Measurements from ENCODE around the gene LIPN.
"Not testable (repeated sequence)": the region's sequence is repeated elsewhere in the genome, so short reads cannot be mapped to it uniquely, and the experiment has no call there.

The LIPN gene

DNA sequence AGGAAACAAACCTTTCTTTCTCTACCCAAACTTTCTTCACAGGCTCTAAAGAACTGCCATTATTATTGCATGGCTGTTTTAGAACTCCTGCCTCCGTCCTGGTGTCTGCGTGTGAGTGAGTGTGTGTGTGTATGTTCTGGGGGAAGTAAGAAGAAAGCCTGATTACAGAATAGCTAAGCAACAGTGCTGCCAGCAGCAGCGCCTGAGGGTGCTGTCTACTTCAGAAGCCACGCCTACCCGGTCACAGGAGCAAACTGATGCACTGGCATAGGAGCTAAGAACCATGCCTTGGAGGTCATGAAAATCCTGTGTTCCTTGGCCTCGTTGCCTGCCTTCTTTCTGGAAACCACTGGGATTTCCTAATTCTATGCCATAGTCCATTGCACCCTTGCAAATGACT, 28.5 kb upstream of the LIPN start:
- TF ChIP-seq, protein P1, sequence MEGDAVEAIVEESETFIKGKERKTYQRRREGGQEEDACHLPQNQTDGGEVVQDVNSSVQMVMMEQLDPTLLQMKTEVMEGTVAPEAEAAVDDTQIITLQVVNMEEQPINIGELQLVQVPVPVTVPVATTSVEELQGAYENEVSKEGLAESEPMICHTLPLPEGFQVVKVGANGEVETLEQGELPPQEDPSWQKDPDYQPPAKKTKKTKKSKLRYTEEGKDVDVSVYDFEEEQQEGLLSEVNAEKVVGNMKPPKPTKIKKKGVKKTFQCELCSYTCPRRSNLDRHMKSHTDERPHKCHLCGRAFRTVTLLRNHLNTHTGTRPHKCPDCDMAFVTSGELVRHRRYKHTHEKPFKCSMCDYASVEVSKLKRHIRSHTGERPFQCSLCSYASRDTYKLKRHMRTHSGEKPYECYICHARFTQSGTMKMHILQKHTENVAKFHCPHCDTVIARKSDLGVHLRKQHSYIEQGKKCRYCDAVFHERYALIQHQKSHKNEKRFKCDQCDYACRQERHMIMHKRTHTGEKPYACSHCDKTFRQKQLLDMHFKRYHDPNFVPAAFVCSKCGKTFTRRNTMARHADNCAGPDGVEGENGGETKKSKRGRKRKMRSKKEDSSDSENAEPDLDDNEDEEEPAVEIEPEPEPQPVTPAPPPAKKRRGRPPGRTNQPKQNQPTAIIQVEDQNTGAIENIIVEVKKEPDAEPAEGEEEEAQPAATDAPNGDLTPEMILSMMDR (IDR thresholded peaks at IDR 0.05; ENCODE audit: control insufficient read depth, insufficient read depth, low read depth, low read length, missing control alignments), result no peak
- no peak overlapping the region for H3K4me3 ChIP-seq (ENCODE audit: control insufficient read depth, low read depth, low read length)
- DNase-seq (ENCODE audit: low read depth), result no peak

DNA sequence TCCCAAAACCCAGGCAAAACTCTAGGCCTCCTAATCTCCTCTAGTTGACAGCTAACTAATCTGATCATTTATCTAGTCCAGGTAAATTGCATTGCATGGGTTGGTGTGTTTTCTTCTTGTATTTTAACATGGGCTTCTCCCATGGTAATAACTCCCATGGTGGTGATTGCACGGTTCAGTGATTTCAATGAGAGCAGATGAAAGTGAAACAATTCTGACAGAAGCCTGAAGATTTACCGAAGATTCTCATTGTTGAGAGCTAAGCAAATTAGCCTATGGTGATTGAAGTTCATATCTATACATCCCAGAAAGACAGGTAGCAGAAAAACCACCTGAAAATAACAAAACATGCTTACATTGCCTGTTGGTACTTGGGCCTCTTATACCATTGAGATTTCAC, 26.6 kb upstream of the LIPN start:
- no peak overlapping the region for H3K4me3 ChIP-seq (ENCODE audit: control insufficient read depth, low read depth, low read length)
- DNase-seq (ENCODE audit: low read depth), result no peak
- TF ChIP-seq, protein P1 (IDR thresholded peaks at IDR 0.05; ENCODE audit: control insufficient read depth, insufficient read depth, low read depth, low read length, missing control alignments), result no peak

DNA sequence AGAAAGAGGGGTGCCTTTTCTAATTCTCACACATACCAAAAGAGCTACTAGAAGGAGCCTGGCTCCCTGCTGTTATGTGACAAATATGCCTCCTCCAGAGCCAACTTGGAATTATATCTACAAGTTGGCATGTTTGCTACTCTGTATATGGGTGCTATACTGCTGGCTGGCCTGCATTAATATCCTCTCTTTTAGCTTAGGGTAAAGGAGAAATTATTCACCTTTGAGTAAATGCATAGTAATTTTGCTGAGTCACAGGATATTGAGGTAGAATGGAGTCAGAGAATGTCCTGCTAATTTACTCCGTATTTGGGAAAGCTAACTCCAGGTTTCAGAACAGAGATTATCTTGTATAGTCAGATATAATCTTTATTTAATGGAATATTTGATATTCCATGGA, 24.2 kb upstream of the LIPN start:
- DNase-seq (ENCODE audit: low read depth), result no peak
- TF ChIP-seq, protein P1 (IDR thresholded peaks at IDR 0.05; ENCODE audit: control insufficient read depth, insufficient read depth, low read depth, low read length, missing control alignments), result no peak
- H3K4me3 ChIP-seq (ENCODE audit: control insufficient read depth, low read depth, low read length), result no peak overlapping the region

DNA sequence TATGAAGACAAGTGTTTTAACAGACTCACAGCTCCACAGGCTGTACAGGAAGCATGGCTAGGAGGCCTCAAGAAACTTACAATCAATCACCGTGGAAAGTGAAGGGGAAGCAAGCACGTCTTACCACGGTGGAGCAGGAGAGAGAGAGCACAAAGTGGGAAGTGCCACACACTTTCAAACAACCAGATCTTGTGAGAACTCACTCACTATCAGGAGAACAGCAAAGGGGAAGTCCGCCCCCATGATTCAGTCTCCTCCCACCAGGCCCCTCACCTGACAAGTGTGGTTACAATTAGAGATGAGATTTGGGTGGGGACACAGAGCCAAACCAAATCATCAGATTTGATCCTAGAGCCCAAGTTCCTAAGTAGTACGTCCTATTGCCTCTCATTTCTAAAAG, 17.9 kb upstream of the LIPN start:
- not testable (repeated sequence) for H3K4me3 ChIP-seq (ENCODE audit: control insufficient read depth, low read depth, low read length); DNase-seq (ENCODE audit: low read depth)

DNA sequence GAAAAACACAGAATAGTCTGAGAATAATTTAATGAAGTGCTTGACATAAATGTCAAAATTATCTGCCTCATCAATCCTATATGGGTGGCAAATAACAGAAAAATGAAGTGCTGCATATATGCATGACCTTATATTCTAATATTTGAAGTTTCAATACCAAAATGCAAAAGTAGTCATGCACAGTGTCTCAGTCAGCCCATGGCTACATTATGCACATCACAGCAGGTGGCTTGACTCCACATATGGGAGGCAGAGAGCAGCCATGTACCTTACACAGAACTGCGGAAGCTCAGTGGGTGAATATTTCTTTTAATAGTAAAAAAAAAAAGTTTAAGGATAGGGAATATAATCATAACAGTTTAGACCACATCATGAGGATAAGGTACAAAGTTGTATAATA, 17.4 kb upstream of the LIPN start:
- no peak for DNase-seq (ENCODE audit: low read depth)
- no peak overlapping the region for H3K4me3 ChIP-seq (ENCODE audit: control insufficient read depth, low read depth, low read length)
- TF ChIP-seq, protein P1 (IDR thresholded peaks at IDR 0.05; ENCODE audit: control insufficient read depth, insufficient read depth, low read depth, low read length, missing control alignments), result no peak

DNA sequence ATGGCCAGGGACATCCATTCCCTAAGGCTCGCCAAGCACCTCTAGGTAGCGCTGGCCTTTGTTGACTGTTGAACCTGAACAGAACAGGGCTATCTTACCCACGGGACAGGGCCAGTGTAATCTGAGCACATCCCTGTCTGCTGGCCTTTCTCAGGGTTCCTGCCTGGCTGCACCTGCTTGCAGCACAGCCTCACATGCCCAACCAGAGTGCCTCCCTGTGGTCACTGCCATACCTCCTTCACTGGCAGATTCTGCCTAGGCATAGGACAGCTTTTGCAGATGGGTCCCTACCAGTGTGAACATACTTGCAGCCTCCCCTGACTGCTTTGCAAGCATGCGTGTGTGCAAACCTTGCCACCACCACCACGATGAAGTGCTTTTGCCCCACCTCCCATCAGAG, 15.8 kb upstream of the LIPN start:
- no peak for DNase-seq (ENCODE audit: low read depth)
- TF ChIP-seq, protein P1 (IDR thresholded peaks at IDR 0.05; ENCODE audit: control insufficient read depth, insufficient read depth, low read depth, low read length, missing control alignments), result no peak
- H3K4me3 ChIP-seq (ENCODE audit: control insufficient read depth, low read depth, low read length), result no peak overlapping the region

DNA sequence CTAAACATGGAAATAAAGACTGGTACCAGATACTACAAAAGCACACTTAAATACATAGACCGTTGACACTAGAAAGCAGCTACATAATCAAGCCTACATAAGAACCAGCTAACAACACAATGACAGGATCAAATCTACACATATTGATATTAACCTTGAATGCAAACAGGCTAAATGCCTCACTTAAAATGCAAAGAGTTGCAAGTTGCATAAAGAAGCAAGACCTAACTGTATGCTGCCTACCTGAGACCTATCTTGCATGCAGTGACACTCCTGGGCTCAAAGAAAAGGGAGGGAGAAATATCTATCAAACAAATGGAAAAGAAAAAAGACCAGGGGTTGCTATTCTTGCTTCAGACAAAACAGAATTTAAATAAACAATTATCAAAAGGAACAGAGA, 14.2 kb upstream of the LIPN start:
- no peak for DNase-seq (ENCODE audit: low read depth)
- H3K4me3 ChIP-seq (ENCODE audit: control insufficient read depth, low read depth, low read length), result no peak overlapping the region
- TF ChIP-seq, protein P1 (IDR thresholded peaks at IDR 0.05; ENCODE audit: control insufficient read depth, insufficient read depth, low read depth, low read length, missing control alignments), result no peak

Measured in AG09309 (cell line).